Brain microvascular endothelial cell (primary cell): ENCODE data around the gene KIAA1549.

Experiments used
- DNase-seq: peaks from one replicate; pipeline ENCODE4 v3.0.0-alpha.2; 2020
- H3K27ac ChIP-seq: fragments of 250-450 bp; sonication (Bioruptor Pico); 2 replicates; pipeline ENCODE4 v1.5.1; 2020; ENCODE audit warnings: mild to moderate bottlenecking, moderate library complexity
- H3K27me3 ChIP-seq: fragments of 250-450 bp; sonication (Bioruptor Pico); replicated peaks from 2 replicates; pipeline ENCODE4 v1.5.1; 2020; ENCODE audit warnings: mild to moderate bottlenecking
- H3K36me3 ChIP-seq: fragments of 250-450 bp; sonication (Bioruptor Pico); replicated peaks from 2 replicates; pipeline ENCODE4 v1.5.1; 2020; ENCODE audit warnings: mild to moderate bottlenecking
- H3K4me3 ChIP-seq: 2 replicates; pipeline ENCODE4 v1.5.1; 2011; ENCODE audit warnings: low read depth, mild to moderate bottlenecking, control low read depth, low read length, moderate library complexity
- in situ Hi-C: cut with HindIII; loops from 2 replicates; pipeline ENCODE4 v1.10.0; 2017; ENCODE audit warnings: low sequenced_read_pairs, low pct_ligation_motif_present
- TF ChIP-seq, protein P1 (sequence below): IDR thresholded peaks from 2 replicates; pipeline ENCODE4 v1.5.1; 2011; ENCODE audit warnings: low read depth, mild to moderate bottlenecking, moderate library complexity, low read length, control low read depth, inconsistent platforms; ENCODE audit errors: missing control alignments

Gene KIAA1549

DNA sequence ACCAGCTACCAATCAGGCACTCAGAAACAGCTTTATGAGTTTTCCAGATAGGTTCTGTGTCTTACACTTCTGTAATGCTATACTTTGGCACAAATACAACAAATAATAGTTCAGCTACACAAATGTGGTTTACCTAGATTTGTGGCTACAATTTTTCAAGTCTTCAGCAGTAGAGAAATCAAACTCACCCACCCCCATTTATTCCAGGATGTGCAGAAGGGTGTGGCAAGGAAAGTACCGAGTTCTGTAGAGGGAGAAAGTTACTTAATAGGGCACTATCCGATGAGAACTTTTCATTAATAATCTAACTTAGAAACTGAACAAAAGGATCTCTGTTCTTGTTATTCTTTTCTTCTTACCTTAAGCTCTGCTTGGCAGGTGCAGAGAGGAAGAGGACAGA lies 152.9 kb downstream of the KIAA1549 start:
- in situ Hi-C loops, result no loop called here

DNA sequence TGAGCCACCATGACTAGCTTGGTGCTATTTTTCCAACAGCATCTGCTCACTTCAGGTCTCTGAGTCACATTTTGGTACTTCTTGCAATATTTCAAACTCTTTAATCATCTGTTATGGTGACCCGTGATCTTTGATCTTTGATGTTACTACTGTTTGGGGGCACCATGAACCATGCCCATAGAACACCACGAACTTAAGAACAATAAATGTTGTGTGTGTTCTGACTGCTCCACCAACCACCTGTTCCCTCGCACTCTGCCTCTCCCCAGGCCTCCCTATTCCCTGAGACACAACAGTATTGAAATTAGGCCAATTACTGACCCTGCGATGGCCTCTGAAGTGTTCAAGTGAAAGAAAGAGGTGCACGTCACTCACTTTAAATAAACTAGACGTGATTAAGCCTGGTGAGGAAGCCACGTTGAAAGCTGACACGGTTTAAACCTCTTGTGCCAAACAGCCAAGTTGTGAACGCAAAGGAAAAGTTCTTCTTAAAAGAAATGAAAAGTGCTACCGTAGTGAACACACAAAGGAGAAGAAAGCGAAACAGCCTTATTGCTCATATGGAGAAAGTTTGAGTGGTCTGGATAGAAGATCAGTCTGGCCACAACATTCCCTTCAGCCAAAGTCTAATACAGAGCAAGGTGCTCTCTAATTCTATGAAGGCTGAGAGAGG lies 156.0 kb downstream of the KIAA1549 start:
- H3K27me3 ChIP-seq, result no peaks in the 10 kb centered on the region
- in situ Hi-C loops, result no loop called here
- TF ChIP-seq, protein P1, sequence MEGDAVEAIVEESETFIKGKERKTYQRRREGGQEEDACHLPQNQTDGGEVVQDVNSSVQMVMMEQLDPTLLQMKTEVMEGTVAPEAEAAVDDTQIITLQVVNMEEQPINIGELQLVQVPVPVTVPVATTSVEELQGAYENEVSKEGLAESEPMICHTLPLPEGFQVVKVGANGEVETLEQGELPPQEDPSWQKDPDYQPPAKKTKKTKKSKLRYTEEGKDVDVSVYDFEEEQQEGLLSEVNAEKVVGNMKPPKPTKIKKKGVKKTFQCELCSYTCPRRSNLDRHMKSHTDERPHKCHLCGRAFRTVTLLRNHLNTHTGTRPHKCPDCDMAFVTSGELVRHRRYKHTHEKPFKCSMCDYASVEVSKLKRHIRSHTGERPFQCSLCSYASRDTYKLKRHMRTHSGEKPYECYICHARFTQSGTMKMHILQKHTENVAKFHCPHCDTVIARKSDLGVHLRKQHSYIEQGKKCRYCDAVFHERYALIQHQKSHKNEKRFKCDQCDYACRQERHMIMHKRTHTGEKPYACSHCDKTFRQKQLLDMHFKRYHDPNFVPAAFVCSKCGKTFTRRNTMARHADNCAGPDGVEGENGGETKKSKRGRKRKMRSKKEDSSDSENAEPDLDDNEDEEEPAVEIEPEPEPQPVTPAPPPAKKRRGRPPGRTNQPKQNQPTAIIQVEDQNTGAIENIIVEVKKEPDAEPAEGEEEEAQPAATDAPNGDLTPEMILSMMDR, result no peak
- no peak for DNase-seq
- H3K4me3 ChIP-seq, result no peak overlapping the region
- H3K27ac ChIP-seq, result no peak overlapping the region
- no peaks in the 10 kb centered on the region for H3K36me3 ChIP-seq

More for the DNA sequence above, 152.9 kb downstream of the KIAA1549 start:
- no peak for DNase-seq
- no peak overlapping the region for H3K4me3 ChIP-seq
- H3K27me3 ChIP-seq, result no peaks in the 10 kb centered on the region
- TF ChIP-seq, protein P1, result no peak
- H3K27ac ChIP-seq, result no peak overlapping the region
- H3K36me3 ChIP-seq, result no peaks in the 10 kb centered on the region

DNA sequence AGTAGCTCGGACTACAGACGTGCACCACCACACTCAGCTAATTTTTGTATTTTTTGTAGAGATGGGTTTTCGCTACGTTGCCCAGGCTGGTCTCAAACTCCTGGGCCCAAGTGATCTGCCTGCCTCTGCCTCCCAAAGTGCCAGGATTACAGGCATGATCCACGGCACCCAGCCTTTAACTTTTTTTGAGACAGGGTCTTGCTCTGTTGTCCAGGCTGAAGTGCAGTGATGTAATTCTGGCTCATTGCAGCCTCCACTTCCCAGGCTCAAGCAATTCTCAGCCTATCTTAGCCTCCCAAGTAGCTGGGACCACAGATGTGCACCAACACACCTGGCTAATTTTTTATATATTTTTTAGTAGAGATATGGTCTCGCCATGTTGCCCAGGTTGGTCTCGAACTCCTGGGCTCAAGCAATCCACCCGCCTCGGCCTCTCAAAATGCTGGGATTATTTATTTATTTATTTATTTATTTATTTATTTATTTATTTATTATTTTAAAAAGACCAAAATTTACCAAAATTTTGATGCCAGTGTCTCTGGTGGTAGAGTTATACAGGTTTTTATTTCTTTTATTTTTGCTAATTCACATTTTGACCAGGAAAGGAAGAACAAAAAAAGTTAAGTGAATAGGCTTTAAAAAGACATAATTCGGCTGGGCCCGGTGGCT lies 158.2 kb downstream of the KIAA1549 start:
- Histone ChIP-seq H3K27me3 (no peaks in the 10 kb centered on the region), H3K27ac (no peak overlapping the region), H3K36me3 (no peaks in the 10 kb centered on the region), H3K4me3 (no peak overlapping the region)
- in situ Hi-C loops, result no loop called here
- DNase-seq, result no peak
- TF ChIP-seq, protein P1, result no peak

DNA sequence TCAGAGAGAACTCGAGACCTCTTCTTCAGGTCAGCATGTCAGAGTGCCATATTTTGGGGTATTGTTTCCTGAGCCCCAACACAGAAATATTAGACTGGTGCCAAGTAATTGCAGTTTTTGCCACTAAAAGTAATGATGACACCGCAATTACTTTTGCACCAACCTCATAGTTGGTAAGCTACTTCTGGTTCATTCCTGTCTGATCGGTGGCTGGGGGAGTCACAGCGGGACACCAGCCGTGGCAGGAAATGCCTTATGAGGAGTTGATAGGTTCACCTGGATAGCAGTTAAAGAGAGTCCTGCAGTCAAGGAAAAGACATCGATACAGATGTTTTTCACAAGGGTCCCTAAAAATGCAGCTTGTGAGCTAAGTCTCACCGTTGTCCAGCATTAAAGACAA lies 159.3 kb downstream of the KIAA1549 start:
- in situ Hi-C loops, result no loop called here
- Histone ChIP-seq H3K27ac (no peak overlapping the region), H3K36me3 (no peaks in the 10 kb centered on the region), H3K27me3 (no peaks in the 10 kb centered on the region), H3K4me3 (no peak overlapping the region)
- no peak for DNase-seq
- TF ChIP-seq, protein P1, result no peak

DNA sequence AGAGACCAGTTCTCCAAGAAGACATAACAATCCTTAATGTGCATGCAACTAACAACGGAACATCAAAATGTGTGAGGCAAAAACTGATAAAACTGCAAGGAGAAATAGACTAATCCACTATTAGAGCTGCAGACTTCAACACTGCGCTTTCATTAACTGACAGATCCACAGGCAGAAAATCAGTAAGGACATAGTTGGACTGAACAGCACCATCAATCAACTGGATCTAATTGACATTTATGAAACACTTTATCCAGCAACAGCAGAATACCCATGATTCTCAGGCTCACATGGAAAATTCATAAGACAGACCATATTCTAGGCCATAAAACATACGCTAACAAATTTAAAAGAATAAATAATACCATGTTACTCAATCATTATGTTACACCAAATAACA lies 161.6 kb downstream of the KIAA1549 start:
- DNase-seq, result no peak
- Histone ChIP-seq H3K27ac (no peak overlapping the region), H3K36me3 (no peaks in the 10 kb centered on the region), H3K4me3 (no peak overlapping the region), H3K27me3 (no peaks in the 10 kb centered on the region)
- TF ChIP-seq, protein P1, result no peak
- in situ Hi-C loops, result no loop called here

DNA sequence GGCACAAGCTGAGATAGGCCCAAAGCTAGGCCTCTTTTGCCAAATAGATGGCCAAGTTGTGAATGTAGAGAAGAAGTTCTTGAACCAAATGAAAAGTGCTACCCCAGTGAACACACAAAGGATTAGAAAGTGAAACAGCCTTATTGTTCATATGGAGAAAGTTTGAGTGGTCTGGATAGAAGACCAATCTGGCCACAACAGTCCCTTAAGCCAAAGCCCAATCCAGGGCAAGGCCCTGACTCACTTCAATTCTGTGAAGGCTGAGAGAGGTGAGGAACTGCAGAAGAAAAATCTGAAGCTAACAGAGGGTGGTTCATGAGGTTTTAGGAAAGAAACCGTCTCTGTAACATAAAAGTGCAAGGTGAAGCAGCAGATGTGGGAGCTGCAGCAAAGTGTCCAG lies 164.5 kb downstream of the KIAA1549 start:
- TF ChIP-seq, protein P1, result no peak
- Histone ChIP-seq H3K27ac (no peak overlapping the region), H3K36me3 (no peaks in the 10 kb centered on the region), H3K4me3 (no peak overlapping the region), H3K27me3 (no peaks in the 10 kb centered on the region)
- no peak for DNase-seq
- in situ Hi-C loops, result no loop called here
